Measurements from ENCODE around the gene GARRE1.

- TF ChIP-seq, protein P1, sequence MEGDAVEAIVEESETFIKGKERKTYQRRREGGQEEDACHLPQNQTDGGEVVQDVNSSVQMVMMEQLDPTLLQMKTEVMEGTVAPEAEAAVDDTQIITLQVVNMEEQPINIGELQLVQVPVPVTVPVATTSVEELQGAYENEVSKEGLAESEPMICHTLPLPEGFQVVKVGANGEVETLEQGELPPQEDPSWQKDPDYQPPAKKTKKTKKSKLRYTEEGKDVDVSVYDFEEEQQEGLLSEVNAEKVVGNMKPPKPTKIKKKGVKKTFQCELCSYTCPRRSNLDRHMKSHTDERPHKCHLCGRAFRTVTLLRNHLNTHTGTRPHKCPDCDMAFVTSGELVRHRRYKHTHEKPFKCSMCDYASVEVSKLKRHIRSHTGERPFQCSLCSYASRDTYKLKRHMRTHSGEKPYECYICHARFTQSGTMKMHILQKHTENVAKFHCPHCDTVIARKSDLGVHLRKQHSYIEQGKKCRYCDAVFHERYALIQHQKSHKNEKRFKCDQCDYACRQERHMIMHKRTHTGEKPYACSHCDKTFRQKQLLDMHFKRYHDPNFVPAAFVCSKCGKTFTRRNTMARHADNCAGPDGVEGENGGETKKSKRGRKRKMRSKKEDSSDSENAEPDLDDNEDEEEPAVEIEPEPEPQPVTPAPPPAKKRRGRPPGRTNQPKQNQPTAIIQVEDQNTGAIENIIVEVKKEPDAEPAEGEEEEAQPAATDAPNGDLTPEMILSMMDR (IDR thresholded peaks at IDR 0.05; ENCODE audit: poor library complexity): no peak
- no peak for TF ChIP-seq EZH2 (IDR thresholded peaks at IDR 0.05; ENCODE audit: borderline replicate concordance)
- no peak for TF ChIP-seq EZH2phosphoT487 (IDR thresholded peaks at IDR 0.05; ENCODE audit: low read depth, severe bottlenecking, unreplicated experiment)
Observed at GRCh38 chr19:34284505-34284904, 30.2 kb downstream of the GARRE1 start.
